GM10266 (cell line): ENCODE data around the gene ANKRD33B.
"Not testable (repeated sequence)": the region's sequence is repeated elsewhere in the genome, so short reads cannot be mapped to it uniquely, and the experiment has no call there.

Experiments
- DNase-seq: peaks from one replicate; pipeline ENCODE4 v3.0.0; 2012; ENCODE audit errors: extremely low spot score
- CTCF ChIP-seq: IDR thresholded peaks from 2 replicates; pipeline ENCODE4 v1.5.1; 2012; ENCODE audit warnings: mild to moderate bottlenecking, low read depth; ENCODE audit not compliant: control insufficient read depth, insufficient read depth; ENCODE audit errors: missing control alignments

The ANKRD33B gene

GRCh38 chr5:10563945-10564837 is at the start of gene ANKRD33B:
Gene ANKRD33B, plus strand, starts transcription at chr5:10564070. Its CDS starts 398 bp downstream, at chr5:10564468.
- DNase-seq: peak; percentile 95
- TF ChIP-seq CTCF: no peak

GRCh38 chr5:10514572-10514971 is 49.3 kb upstream of the ANKRD33B start:
- DNase-seq: not testable (repeated sequence)

DNA sequence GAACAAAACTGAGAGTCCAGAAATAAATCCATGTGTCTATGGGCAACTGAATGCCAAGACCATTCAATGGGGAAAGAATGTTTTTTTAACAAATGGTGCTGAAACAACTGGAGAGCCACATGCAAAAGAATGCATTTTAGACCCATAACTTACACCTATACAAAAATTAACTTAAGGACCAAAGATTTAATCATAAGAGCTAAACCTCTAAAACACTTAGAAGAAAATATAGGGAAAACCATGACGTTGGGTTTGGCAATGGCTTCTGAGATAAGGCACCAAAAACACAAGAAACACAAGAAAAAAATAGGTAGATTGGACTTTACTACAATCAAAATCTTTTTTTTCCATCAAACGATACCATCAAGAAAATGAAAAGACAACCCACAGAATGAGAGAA is 48.4 kb upstream of the ANKRD33B start:
- TF ChIP-seq CTCF: no peak
- no peak for DNase-seq

DNA sequence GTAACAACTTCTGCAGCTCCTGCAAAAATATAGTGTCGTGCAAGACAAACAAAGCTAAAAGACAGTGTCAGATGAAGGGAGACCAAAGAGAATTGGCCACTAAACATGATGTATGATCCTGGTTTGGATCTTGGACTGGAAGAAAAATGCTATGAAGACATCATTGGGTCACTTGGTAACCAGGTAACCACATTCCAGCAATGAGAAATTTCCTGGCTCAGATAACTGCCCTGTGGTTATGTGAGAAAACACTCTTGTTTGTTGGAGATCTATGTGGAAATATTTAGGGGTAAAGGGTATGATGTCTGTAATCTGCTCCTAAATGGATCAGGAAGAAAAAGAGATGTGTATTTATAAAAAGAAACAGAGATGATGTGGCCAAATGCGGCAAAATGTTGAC is 45.5 kb upstream of the ANKRD33B start:
- TF ChIP-seq CTCF: no peak
- DNase-seq: no peak

DNA sequence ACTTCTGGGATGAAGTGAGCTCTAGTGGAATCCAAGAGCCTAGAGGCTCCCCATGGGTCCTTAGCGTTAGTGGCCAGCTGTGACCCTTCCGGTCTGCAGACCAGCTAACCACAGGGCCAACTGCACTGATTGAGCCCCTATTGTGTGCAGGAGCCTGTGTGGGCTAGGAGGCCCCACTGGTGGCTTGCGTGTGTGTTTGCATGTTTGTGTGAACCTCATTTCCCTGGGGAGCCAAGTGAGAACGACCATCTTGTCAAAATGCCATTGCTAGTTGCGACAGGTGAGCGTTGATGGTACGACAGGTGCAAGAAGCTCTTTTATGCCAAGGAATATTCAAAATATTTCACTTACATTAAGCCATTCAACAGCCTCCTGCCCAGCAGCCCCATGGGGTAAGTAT is 44.1 kb upstream of the ANKRD33B start:
- TF ChIP-seq CTCF: no peak
- DNase-seq: no peak

GRCh38 chr5:10520706-10521105 is 43.2 kb upstream of the ANKRD33B start:
- TF ChIP-seq CTCF: no peak

GRCh38 chr5:10521466-10522223 is 42.2 kb upstream of the ANKRD33B start:
- TF ChIP-seq CTCF: peak; percentile 12

More at GRCh38 chr5:10520706-10521105, 43.2 kb upstream of the ANKRD33B start:
- no peak for DNase-seq

More at GRCh38 chr5:10521466-10522223, 42.2 kb upstream of the ANKRD33B start:
- no peak for DNase-seq
